Medulla oblongata (tissue), 1 donor: Measurements from ENCODE around the gene METTL5.
"Not testable (repeated sequence)": the region's sequence is repeated elsewhere in the genome, so short reads cannot be mapped to it uniquely, and the experiment has no call there.

Source experiments
- DNase-seq: peaks from one replicate; pipeline ENCODE4 v3.0.0-alpha.2; 2015; ENCODE audit errors: extremely low spot score

Gene METTL5

DNA sequence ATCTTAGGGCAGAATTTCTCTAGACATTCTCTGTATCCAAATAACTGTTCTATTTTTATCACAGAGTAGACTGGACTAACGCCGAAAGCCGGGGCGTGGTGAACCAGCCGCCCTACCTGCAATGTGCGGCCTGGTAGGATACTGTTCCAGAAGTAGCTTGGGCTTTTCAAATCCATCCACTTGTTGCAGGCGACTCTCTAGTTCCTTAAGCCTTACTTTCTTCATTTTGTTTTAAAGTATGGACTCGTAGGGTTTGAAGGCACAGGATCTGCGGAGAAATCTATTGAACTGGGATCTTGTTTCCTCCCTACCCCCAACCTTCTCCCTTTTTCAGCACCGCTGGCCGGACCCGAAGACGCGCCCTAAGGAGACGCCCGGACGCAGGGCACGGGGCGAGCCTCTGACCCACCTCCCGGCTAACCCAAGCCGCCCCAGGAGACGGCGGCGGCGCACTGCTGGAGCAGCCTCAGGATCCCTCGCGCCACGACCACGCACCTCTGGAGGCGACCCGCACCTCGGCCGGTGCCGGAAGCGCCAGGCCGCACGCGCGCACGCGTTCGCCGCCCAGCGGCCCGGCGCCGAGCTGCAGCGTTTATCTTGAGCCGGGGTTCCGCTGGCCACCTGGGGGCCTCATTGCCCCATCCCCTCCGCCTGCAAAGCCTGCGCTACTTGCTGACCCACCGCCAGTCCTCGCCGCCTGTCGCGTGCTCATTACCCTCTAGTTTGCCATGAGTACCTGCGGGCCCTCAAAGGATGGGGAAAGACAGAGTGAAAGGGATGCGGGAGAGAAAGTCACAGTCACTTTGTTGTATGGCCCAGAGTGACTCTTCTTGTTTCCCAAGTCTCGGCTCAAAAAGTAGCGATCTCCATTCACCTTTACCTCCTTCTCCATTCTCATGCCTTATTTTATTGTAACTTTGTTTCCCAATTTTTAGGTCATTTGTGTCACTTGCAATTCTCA lies at the start of gene METTL5:
TSS of gene METTL5 (minus strand) at position 533 of the 961 bp plus-strand sequence. CDS start at position 225, 308 bp downstream.
- peak; percentile 89 for DNase-seq

- no peak for DNase-seq
Measured at GRCh38 chr2:169871994-169872393, 47.3 kb upstream of the METTL5 start.

DNA sequence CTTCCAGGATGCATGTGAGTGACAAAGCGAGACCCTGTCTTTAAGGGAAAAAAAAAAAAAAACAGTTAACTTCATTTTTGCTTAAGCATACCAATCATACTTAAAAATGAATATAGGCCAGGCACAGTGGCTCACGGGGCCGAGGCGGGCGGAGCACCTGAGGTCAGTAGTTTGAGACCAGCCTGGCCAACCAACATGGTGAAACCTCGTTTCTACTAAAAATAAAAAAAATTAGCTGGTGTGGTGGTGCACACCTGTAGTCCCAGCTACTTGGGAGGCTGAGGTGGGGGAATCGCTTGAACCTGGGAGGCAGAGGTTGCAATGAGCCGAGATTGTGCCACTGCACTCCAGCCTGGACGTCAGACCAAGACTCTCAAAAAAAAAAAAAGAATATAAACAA lies 46.7 kb upstream of the METTL5 start:
- DNase-seq, result not testable (repeated sequence)

DNA sequence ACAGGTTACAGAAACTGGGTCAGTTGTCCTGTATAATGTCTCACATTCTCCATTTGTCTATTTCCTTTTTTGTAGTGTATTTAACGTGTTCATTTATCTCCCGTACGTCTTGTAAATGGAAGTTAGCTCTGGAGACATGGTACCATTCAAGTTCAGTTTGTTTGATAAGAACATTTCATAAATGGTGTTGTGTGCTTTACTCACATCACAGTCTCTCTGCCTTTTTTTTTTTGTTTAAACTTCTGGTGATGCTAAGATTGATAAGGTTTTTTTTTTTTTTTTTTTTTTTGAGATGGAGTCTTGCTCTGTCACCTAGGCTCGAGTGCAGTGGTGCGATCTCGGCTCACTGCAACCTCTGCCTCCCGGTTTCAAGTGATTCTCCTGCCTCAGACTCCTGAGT lies 44.2 kb upstream of the METTL5 start:
- DNase-seq, result no peak

- no peak for DNase-seq
Measured at GRCh38 chr2:169867579-169867978, 42.9 kb upstream of the METTL5 start.

GRCh38 chr2:169866230-169866629 lies 41.5 kb upstream of the METTL5 start:
- DNase-seq, result not testable (repeated sequence)

DNA sequence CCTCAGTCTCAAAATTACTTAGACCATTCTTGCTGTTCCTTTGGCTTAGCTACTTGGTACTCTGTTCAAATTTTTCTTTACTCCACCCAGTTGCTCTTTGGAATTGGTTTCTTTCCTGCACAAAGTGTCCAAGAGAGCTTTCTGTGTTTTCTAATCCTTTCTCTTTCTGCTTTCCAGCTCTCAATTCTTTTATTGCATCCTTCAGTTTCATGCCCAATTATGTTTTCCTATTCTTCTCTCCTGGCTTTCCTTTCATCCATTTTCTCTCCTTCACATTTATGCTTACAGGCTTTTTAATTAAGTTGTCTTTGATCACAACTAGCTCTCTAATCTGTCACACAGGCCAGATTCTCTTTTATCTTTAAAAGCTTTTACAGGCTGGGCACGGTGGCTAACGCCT lies 40.8 kb upstream of the METTL5 start:
- no peak for DNase-seq

- DNase-seq, result no peak
Measured at GRCh38 chr2:169862816-169863215, 38.1 kb upstream of the METTL5 start.

GRCh38 chr2:169860149-169860548 lies 35.4 kb upstream of the METTL5 start:
- no peak for DNase-seq

- no peak for DNase-seq
Measured at GRCh38 chr2:169859423-169859822, 34.7 kb upstream of the METTL5 start.

- not testable (repeated sequence) for DNase-seq
Measured at GRCh38 chr2:169855281-169856258, 30.9 kb upstream of the METTL5 start.

GRCh38 chr2:169853041-169853668 lies 28.4 kb upstream of the METTL5 start:
- no peak for DNase-seq

DNA sequence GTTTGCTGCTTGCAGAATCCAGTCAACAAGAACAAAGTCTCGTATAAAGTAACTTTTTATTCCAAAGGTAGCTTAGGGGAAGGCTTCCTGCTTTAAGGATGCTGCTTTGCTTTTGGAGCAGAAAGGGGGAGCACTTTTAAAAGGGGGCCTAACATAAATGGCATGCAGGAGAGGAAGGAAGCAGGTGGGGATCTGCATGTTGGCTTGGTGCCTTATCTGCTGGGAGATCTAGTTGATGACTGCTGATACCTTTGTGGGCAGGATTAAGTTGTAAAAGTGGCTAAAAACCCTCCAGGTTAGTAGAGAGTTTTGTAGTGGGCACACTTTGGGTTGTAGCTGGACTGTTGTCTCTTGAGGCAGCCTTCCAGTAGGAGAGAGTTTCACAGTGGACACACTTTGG lies 25.0 kb upstream of the METTL5 start:
- no peak for DNase-seq

DNA sequence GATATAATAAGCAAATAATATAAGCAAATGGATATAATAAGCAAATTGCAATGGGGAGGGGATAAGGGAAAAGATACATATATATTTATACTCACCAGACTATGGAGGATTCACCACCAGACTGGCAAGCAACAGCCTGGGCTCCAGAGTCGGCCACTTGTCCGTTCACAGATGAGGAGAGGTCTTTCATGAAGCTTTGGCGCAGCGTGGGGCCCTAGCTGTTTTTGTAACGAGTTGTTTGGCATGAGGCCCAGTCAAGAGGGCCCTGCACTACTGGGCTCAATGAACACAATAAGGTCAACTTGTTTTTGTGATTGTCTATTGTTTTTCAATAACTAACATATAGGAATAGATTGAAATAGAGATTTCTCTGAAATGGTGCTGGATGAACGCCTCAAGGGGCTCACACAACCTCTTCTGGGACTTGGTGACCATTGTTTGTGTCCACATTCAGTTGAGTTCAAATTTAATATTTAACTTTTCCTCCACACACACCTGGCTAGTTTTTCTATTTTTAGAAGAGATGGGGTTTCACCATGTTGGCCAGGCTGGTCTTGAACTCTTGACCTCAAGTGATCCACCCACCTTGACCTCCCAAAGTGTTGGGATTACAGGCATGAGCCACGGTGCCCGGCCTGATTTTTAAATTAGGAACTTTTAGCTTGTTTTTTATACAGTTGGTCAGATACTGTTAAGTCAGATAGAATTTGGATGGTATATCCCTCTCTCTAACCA lies 24.4 kb upstream of the METTL5 start:
- DNase-seq, result peak; percentile 75

DNA sequence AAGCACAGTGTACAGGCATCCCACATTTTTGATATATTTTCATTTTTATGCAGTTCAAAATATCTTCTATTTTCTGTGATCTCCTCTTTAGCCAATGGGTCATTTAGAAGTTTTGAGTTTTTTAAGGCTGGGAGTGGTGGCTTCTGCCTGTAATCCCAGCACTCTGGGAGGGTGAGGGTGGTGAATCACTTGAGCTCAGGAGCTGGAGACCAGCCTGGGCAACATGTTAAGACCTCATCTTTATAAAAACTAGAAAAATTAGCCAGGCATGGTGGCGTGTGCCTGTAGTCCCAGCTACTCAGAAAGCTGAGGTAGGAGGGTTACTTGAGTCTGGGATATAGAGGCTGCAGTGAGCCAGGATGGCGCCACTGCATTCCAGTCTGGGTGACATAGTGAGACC lies 20.3 kb upstream of the METTL5 start:
- DNase-seq, result no peak

DNA sequence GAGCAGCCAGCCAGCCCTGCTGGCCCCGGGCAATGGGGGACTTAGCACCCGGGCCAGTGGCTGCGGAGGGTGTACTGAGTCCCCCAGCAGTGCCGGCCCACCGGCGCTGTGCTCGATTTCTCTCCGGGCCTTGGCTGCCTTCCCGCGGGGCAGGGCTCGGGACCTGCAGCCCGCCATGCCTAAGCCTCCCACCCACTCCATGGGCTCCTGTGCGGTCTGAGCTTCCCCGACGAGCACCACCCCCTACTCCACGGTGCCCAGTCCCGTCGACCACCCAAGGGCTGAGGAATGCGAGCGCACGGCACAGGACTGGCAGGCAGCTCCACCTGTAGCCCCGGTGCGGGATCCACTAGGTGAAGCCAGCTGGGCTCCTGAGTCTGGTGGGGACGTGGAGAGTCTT lies 16.9 kb upstream of the METTL5 start:
- DNase-seq, result not testable (repeated sequence)

DNA sequence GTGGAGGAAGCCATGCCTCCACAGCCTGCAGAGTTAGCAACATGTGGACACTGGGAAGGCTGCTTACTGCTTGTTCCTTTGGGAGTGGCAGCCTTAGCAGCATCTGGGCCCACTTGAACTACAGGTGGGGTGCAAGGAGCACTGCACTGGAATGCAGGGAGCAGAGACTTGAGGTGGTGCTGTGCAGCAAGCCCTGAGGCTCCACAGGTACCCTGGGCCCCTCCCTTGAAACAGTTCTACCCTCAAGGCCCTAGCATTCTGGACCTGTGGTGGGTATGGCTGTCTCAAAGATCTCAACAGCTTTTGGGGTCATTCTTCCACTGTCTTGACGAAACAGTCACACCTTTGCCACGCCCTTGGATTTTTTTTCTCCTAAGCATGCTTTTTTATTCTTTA lies 16.0 kb upstream of the METTL5 start:
- no peak for DNase-seq

DNA sequence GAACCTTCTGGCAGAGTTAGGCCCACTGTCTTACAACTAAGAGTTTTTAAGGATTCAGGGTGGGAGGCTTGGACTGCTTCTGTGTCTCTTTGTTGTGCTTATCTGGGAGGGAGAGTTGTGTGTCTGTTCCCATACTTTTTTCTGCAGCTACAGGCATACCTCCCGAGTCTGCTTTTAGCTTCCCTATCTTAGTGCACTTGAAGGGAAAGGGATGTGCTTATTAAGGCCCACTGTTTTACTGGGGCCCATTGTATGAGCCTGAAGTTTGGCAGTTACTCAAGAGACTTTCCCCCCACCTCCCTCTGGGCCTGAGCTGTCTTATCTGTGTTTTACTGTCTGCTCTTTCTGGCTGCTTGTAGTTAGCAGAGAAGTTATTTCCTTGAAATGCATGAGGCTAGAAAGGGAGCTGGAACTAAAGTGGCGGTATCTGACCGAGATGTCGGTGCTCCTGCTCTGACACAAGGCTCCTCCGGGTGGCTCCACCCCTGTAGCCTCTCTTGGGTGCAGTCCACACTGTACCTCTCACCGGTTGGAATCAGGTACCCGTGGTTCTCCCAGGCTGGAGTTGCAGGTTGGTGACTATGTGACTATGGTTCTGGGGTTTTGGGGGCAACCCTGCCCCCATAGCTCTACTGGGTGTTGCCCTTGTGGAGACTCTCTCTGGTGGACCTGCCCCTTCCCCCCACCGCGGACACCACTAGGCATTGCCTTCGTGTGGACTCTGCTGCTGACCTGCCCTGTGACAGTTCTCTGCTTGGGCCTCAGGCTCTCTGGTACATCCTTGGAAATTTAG lies 15.4 kb upstream of the METTL5 start:
- peak; percentile 11 for DNase-seq

DNA sequence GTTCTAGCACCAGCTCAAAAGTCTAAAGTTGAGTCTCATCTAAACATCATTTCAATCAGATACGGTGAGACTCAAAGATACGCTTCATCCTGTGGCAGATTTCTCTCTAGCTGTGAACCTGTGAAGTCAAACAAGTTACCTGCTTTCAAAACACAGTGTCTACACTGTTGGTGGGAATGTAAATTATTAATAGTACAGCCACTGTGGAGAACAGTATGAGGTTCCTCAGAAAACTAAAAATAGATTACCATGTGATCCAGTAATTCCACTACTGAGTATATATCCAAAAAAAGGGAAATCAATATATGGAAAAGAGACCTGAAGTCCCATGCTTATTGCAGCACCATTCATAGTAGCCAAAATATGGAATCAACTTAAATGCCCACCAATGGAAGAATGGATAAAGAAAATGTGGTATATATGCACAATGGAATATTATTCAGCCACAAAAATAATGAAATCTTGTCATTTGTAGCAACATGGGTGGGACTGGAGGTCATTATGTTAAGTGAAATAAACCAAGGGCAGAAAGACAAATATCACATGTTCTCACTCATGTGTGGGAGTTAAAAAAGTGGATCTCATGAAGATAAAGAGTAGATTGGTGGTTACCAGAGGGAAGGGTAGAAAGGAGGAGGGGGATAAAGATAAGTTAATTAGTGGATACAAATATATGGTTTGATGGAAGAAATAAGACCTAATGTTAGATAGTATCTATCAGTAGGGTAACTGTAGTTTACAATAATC lies 14.2 kb upstream of the METTL5 start:
- DNase-seq, result no peak

DNA sequence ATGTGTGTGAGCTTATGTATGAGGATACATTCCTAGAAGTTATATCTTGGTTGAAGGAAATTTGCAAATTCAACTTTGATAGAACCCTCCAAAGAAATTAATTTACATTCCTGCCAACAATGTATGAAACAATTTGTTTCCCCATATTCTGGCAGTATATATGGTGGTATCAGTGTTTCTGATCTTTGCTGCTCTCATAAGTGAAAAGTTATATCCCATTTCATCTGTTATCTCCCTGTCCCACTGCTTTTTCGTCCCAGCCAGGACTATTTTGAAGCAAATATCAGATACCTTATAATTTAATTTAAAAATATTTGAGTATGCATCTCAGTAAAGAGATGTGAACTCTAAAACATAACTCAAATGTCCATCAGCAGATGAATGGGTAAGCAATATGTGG lies 9.7 kb upstream of the METTL5 start:
- no peak for DNase-seq
